Activated T-cell treated with anti-CD3 and anti-CD28 coated beads, Interleukin-2, amount 50 U/mL, for 4 hours (primary cell): ENCODE results near the gene H19. TPM values are rescaled to one million over a fixed set of nuclear protein-coding genes. Genes with fewer than 3 reads are reported as not detected.
A peak's percentile ranks its signal among the peaks of the same experiment; 100 is the strongest.

Experiments
- ATAC-seq, 2 donors: fragments of 200-7000 bp; cut with Tn5 transposase; one replicate each; pipeline ENCODE4 v1.10.0; 2021
- DNase-seq: peaks from one replicate; pipeline ENCODE4 v3.0.0-alpha.2; 2020
- H3K27me3 Mint-ChIP-seq: one replicate; pipeline ENCODE4 v1.8.0; 2021; ENCODE audit warnings: low read depth, mixed read lengths
- H3K36me3 Mint-ChIP-seq: one replicate; pipeline ENCODE4 v1.8.0; 2022; ENCODE audit warnings: mixed read lengths; ENCODE audit not compliant: insufficient read depth
- H3K4me1 Mint-ChIP-seq: one replicate; pipeline ENCODE4 v1.8.0; 2021; ENCODE audit warnings: low read depth, mixed read lengths
- H3K4me3 Mint-ChIP-seq: one replicate; pipeline ENCODE4 v1.8.0; 2021; ENCODE audit warnings: mild to moderate bottlenecking, moderate library complexity, mixed read lengths
- H3K9me3 Mint-ChIP-seq: one replicate; pipeline ENCODE4 v1.8.0; 2021; ENCODE audit warnings: mixed read lengths
- total RNA-seq, 3 donors: library from RNA; stranded (reverse); gene quantifications; one replicate each; pipeline ENCODE4 v1.2.1, GENCODE V29; 2021

Gene H19
- total RNA-seq, 3 donors from 2014 or later, result 0.54 to 1.5 (median 0.79) TPM

- Mint-ChIP-seq H3K4me3 (no peak overlapping the region), H3K4me1 (no peaks in the 10 kb centered on the region), H3K36me3 (no peaks in the 10 kb centered on the region), H3K27me3 (no peaks in the 10 kb centered on the region), H3K9me3 (no peaks in the 10 kb centered on the region)
- DNase-seq, result no peak
- peak; percentile 45 to 58 for ATAC-seq
Measured at GRCh38 chr11:1947592-1948237, 49.9 kb downstream of the H19 start.

GRCh38 chr11:1946812-1947484, 50.7 kb downstream of the H19 start, which contains the start of gene MRPL23:
TSS of gene MRPL23 (plus strand) at chr11:1947332. CDS start at chr11:1947363, 31 bp downstream.
- DNase-seq (no peak), ATAC-seq (peak; percentile 82 to 90)
- Mint-ChIP-seq H3K36me3 (no peaks in the 10 kb centered on the region), H3K27me3 (no peaks in the 10 kb centered on the region), H3K9me3 (no peaks in the 10 kb centered on the region), H3K4me3 (no peak within 1 kb of the TSS), H3K4me1 (no peaks in the 10 kb centered on the region)

Other genes starting within 250 kb of the H19 start
- under 1 TPM; 0.33 to 0.53 (median 0.33) TPM for gene IFITM10, start 247.2 kb downstream of the H19 start, total RNA-seq
- 100 to 1,000 TPM in 1 of 3 donors, 10 to 100 TPM in 2; 74.9 to 101 (median 83.7) TPM for gene CTSD, start 233.9 kb downstream of the H19 start, total RNA-seq
- not detected for gene SYT8, start 162.9 kb downstream of the H19 start, total RNA-seq
- not detected for gene TNNI2, start 158.9 kb downstream of the H19 start, total RNA-seq
- 10 to 100 TPM; 34.6 to 71.7 (median 60.6) TPM for gene LSP1, start 144.8 kb downstream of the H19 start, total RNA-seq
- gene PRR33, start 105.9 kb downstream of the H19 start, total RNA-seq, result under 1 TPM in 2 of 3 donors, not detected in 1; 0.08 to 0.20 TPM
- not detected for gene TNNT3, start 78.1 kb downstream of the H19 start, total RNA-seq
- gene MRPL23, start 50.5 kb downstream of the H19 start, total RNA-seq, result 100 to 1,000 TPM; 100 to 220 (median 201) TPM
- gene IGF2, start 141.5 kb upstream of the H19 start, total RNA-seq, result 10 to 100 TPM in 1 of 3 donors, 1 to 10 TPM in 2; 4.6 to 12.5 (median 5.7) TPM
- gene INS, start 163.4 kb upstream of the H19 start, total RNA-seq, result not detected
- not detected for gene TH, start 174.0 kb upstream of the H19 start, total RNA-seq